ENCODE data around the gene CASKIN1. TPM values are rescaled to one million over a fixed set of nuclear protein-coding genes. Genes with fewer than 3 reads are reported as not detected.
A peak's percentile ranks its signal among the peaks of the same experiment; 100 is the strongest.

The CASKIN1 gene
- total and polyA plus RNA-seq, 10 donors = 0.24 to 0.32 (median 0.30) TPM; not detected in 7

- WGBS, 5 donors = 0 to 1% (median 0%) methylated on average over 1 to 48 of the region's 48 CpGs
- Histone ChIP-seq H3K4me1 (peaks cover 18 to 53% (median 31%) of the 10 kb centered on the region in 6 donors), H3K4me3 (peak within 1 kb of the TSS; percentile 71 to 98 (median 89)), H3K36me3 (peaks cover 0 to 21% (median 4%) of the 10 kb centered on the region in 6 donors), H3K27ac (peak within 1 kb of the TSS; percentile 70 to 98 (median 91)), H3K27me3 (replicated peaks in 1 of 7) (no peaks in the 10 kb centered on the region), H3K9me3 (no peaks in the 10 kb centered on the region)
- DNase-seq = no peak
- intact Hi-C loops (cut with DNase I; ENCODE audit: low total_unique reads) = no loop called here
- TF ChIP-seq CTCF (IDR thresholded peaks at IDR 0.05 in 8 of 11, conservative IDR thresholded peaks at IDR 0.05 in 3 of 11) = no peak
- no peak for TF ChIP-seq POLR2A (IDR thresholded peaks at IDR 0.05)
- TF ChIP-seq POLR2AphosphoS5 (IDR thresholded peaks at IDR 0.05) = no peak
Measured at GRCh38 chr16:2214719-2214968, 18.2 kb upstream of the CASKIN1 start, which contains the start of gene PGP. Gene PGP, minus strand, starts transcription at chr16:2214840. Its CDS starts 63 bp downstream, at chr16:2214777.

- intact Hi-C loops (cut with DNase I; ENCODE audit: low total_unique reads) = no loop called here
- H3K36me3 ChIP-seq = peaks cover 0 to 27% (median 10%) of the 10 kb centered on the region in 6 donors
- H3K9me3 ChIP-seq = no peaks in the 10 kb centered on the region
- peak; percentile 84 for DNase-seq
- H3K27ac ChIP-seq = peak overlapping the region; percentile 54 to 98 (median 86)
- peaks cover 18 to 56% (median 31%) of the 10 kb centered on the region in 6 donors for H3K4me1 ChIP-seq
- H3K27me3 ChIP-seq (replicated peaks in 1 of 7) = no peaks in the 10 kb centered on the region
- TF ChIP-seq POLR2AphosphoS5 (IDR thresholded peaks at IDR 0.05) (peak in 1 of 3 donors; percentile 26), POLR2A (IDR thresholded peaks at IDR 0.05) (no peak), CTCF (IDR thresholded peaks at IDR 0.05 in 8 of 11, conservative IDR thresholded peaks at IDR 0.05 in 3 of 11) (no peak)
- peak overlapping the region; percentile 71 to 98 (median 89) for H3K4me3 ChIP-seq
- 1 to 3% (median 1%) methylated on average over 13 to 98 of the region's 98 CpGs for WGBS, 5 donors
Measured at GRCh38 chr16:2213817-2214718, 17.7 kb upstream of the CASKIN1 start.

- Histone ChIP-seq H3K27ac (peak overlapping the region in 4 of 8 donors; percentile 0 to 96 (median 56)), H3K4me3 (peak overlapping the region in 4 of 8 donors; percentile 84 to 98 (median 94)), H3K9me3 (no peaks in the 10 kb centered on the region), H3K27me3 (replicated peaks in 1 of 7) (no peaks in the 10 kb centered on the region), H3K4me1 (peaks cover 18 to 62% (median 33%) of the 10 kb centered on the region in 6 donors), H3K36me3 (peaks cover 0 to 41% (median 24%) of the 10 kb centered on the region in 6 donors)
- intact Hi-C loops (cut with DNase I; ENCODE audit: low total_unique reads) = no loop called here
- DNase-seq = no peak
- TF ChIP-seq POLR2AphosphoS5 (IDR thresholded peaks at IDR 0.05) (peak in 1 of 3 donors; percentile 66), POLR2A (IDR thresholded peaks at IDR 0.05) (no peak), CTCF (IDR thresholded peaks at IDR 0.05 in 8 of 11, conservative IDR thresholded peaks at IDR 0.05 in 3 of 11) (no peak)
- 66 to 77% (median 67%) methylated on average over 17 to 19 of the region's 19 CpGs for WGBS, 5 donors
Measured at GRCh38 chr16:2212362-2213324, 16.2 kb upstream of the CASKIN1 start.

Data from spleen (tissue), 11 donors.